ENCODE data around the gene LRRC4B. TPM values are rescaled to one million over a fixed set of nuclear protein-coding genes. Genes with fewer than 3 reads are reported as not detected.

Gene LRRC4B
- total RNA-seq, 1 experiment from 2014 or later = 3.8 TPM

- H2BK120ac ChIP-seq (ENCODE audit: low read depth, low read length, poor library complexity, severe bottlenecking) = no peak overlapping the region
- no peaks in the 10 kb centered on the region for H4K20me1 ChIP-seq (ENCODE audit: control insufficient read depth, insufficient read depth, insufficient read length)
- H4K91ac ChIP-seq (ENCODE audit: insufficient read length, low read depth, low read length) = no peak overlapping the region
- no peak overlapping the region for H3K56ac ChIP-seq (ENCODE audit: insufficient read length, low read depth, low read length)
- no peak overlapping the region for H3T11ph ChIP-seq (ENCODE audit: low read length)
- no peak overlapping the region for H3K4me2 ChIP-seq (ENCODE audit: insufficient read depth, insufficient read length, low read length)
- H3K79me2 ChIP-seq (ENCODE audit: insufficient read depth, low read length) = no peaks in the 10 kb centered on the region
- H3K27ac ChIP-seq (ENCODE audit: insufficient read length, low read depth, low read length) = no peak overlapping the region
- H3K79me1 ChIP-seq (ENCODE audit: insufficient read depth, low read depth, low read length, poor library complexity, severe bottlenecking) = no peaks in the 10 kb centered on the region
- peaks cover 4 to 36% of the 10 kb centered on the region in 2 experiments for H3K4me1 Mint-ChIP-seq
- H2AFZ ChIP-seq (ENCODE audit: low read length) = no peak overlapping the region
- no peak overlapping the region for H2BK20ac ChIP-seq (ENCODE audit: low read depth, low read length, poor library complexity, severe bottlenecking)
- H3K18ac ChIP-seq (ENCODE audit: insufficient read length, low read depth, low read length) = no peak overlapping the region
- H3K4ac ChIP-seq (ENCODE audit: low read depth, low read length) = no peak overlapping the region
- no peak overlapping the region for H2AK5ac ChIP-seq (ENCODE audit: insufficient read length, low read length)
- no peak overlapping the region for H3K23ac ChIP-seq (ENCODE audit: insufficient read length, low read depth, low read length)
- H3K36me3 Mint-ChIP-seq (ENCODE audit: insufficient read depth in 1 of 3, low read depth in 3 of 3) = peaks cover 0 to 3% (median 0%) of the 10 kb centered on the region in 3 experiments; a peak in 1 of 7 replicates
- H3K27ac Mint-ChIP-seq = peak overlapping the region in 1 of 3 experiments; percentile 86; a peak in 3 of 7 replicates
- H3K9ac ChIP-seq (ENCODE audit: extremely low read depth, insufficient read length, low read length) = no peak overlapping the region
- H3K23me2 ChIP-seq (ENCODE audit: insufficient read length, low read depth, low read length, poor library complexity, severe bottlenecking) = no peaks in the 10 kb centered on the region
- H2BK15ac ChIP-seq (ENCODE audit: low read depth, low read length) = no peak overlapping the region
- H3K9me3 ChIP-seq (ENCODE audit: control insufficient read depth, low read depth, low read length) = no peaks in the 10 kb centered on the region
- no peak overlapping the region for H2BK12ac ChIP-seq (ENCODE audit: insufficient read length, low read depth, low read length)
- H3K14ac ChIP-seq (ENCODE audit: insufficient read depth, low read length) = no peak overlapping the region
- WGBS (ENCODE audit: extremely low coverage, insufficient read length, low lambda C conversion rate) = no CpG with 5 or more reads among the region's 29 CpGs
- peaks cover 34% of the 10 kb centered on the region for H3K27me3 Mint-ChIP-seq (ENCODE audit: low read depth)
- H3K9me3 Mint-ChIP-seq = no peaks in the 10 kb centered on the region; a peak in 1 of 5 replicates
- H4K8ac ChIP-seq (replicated peaks; ENCODE audit: insufficient read length, low read depth, low read length) = no peak overlapping the region
- peak overlapping the region in 1 of 2 experiments; percentile 21; a peak in 1 of 5 replicates for H3K4me3 Mint-ChIP-seq
- H2BK5ac ChIP-seq (ENCODE audit: insufficient read length, low read length) = no peak overlapping the region
- TF ChIP-seq CTCF (conservative IDR thresholded peaks at IDR 0.05) = no peak
- H3K27me3 ChIP-seq (ENCODE audit: insufficient read depth, low read length) = no peaks in the 10 kb centered on the region
- no peak for DNase-seq
- no peak overlapping the region for H4K5ac ChIP-seq (ENCODE audit: insufficient read length, low read depth, low read length)
- no peaks in the 10 kb centered on the region for H3K4me1 ChIP-seq (ENCODE audit: insufficient read depth, low read length)
Observed at GRCh38 chr19:50546527-50547221, 21.6 kb downstream of the LRRC4B start.
